SKM-1 treated with dmso at 0.1 percent for 144 hours (cell line): ENCODE data around the gene CERKL.

Experiments used
- DNase-seq: peaks from one replicate; lab custom pipeline; 2025; ENCODE audit not compliant: unreplicated experiment; lab: John Stamatoyannopoulos, UW

The CERKL gene

GRCh38 chr2:181628590-181629585 is 28.0 kb downstream of the CERKL start:
- no peak for DNase-seq

- no peak for DNase-seq
Measured at GRCh38 chr2:181627545-181627944, 29.4 kb downstream of the CERKL start.

- no peak for DNase-seq
Measured at GRCh38 chr2:181626671-181627070, 30.2 kb downstream of the CERKL start.

- no peak for DNase-seq
Measured at GRCh38 chr2:181623159-181623558, 33.7 kb downstream of the CERKL start.

DNA sequence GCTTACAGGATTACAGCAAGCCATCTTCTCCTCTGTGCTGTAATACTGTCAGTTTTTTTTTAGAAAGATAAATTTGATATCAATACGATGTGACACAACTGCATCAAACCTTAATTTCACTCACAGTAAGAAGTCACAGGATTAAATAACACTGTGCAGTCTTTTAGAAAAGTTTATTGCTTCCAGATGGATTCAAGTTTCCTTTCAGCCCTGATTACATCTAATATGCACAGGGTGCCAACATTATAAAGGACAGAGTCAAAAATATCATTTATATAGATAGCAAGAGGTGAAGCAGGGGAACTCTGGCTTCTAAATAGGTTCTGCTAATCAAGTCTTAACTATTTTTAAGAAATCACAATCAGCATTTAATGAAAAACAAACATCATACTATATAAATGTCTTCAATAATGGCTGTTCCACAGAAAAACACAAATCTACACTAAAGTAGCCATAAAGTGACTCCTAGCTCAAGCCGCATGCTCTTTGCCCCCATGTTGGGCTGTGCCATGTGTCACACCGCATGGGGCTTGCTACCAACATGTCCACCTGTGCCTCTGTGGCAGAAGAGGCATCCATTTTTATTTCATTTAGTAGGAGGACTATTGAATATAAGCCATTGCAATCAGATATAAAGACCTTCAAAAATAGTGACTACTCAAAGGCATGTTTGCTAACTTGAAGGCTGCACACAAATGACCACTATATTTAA is 35.0 kb downstream of the CERKL start:
- no peak for DNase-seq

DNA sequence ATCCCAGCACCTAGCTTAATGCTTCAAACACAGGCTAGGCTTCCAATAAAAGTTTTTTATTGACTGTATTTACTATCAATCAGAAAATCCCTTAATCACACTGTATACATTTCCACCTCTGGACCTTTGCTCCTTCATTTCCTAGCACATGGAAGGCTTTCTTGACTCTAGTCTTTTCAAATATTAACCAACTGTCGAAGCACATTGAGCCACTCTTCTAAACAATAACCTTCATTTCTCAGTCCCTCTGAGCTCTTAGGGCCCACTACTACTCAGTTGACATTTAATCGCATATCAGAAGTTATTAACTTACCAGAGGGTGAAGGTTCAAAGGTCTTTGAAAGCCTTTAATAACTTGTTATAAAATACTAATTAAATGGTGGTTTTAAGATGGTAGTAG is 37.4 kb downstream of the CERKL start:
- DNase-seq, result no peak

DNA sequence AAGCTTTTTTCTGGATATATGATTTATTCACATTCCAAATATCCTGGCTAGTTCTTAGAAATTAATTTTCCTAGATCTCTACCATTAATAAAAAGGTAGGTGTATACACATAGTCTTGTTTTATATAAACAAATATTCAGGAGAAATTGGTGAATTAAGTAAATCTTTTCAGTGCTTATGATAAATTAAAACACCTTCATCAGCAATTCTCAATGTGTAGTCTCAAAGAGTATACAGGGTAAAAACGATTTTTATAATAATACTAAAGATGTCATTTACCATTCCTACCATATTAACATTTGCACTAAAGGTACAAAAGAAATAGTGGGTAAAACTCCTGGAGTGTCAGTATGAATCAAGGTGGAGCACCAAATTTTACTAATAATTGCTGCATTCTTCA is 40.2 kb downstream of the CERKL start:
- no peak for DNase-seq

- DNase-seq, result no peak
Measured at GRCh38 chr2:181614874-181615638, 41.8 kb downstream of the CERKL start.

- DNase-seq, result no peak
Measured at GRCh38 chr2:181613241-181613640, 43.7 kb downstream of the CERKL start.

- DNase-seq, result no peak
Measured at GRCh38 chr2:181607629-181608590, 49.0 kb downstream of the CERKL start.

- no peak for DNase-seq
Measured at GRCh38 chr2:181605889-181606837, 50.7 kb downstream of the CERKL start.

GRCh38 chr2:181602017-181602416 is 54.9 kb downstream of the CERKL start:
- DNase-seq, result peak; percentile 41

- no peak for DNase-seq
Measured at GRCh38 chr2:181596556-181596955, 60.3 kb downstream of the CERKL start.

DNA sequence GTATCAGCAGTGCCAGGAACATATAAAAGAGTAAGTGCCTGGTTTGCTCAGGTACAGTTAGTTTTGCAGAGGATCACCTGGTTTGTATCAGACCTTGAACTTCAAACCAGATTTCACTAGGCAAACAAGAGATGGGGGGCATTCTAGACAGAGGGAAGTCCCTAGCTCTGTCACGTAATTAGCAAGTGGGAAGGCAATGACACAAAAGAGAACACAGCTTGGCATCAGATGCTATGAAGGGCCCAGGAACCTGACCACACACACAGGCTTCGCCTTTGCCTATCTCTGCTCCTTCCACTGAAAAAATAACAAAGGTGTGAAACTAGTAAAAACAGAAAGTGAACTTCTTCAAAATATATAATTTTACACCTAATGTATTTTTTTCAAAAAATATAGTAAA is 62.6 kb downstream of the CERKL start:
- no peak for DNase-seq

GRCh38 chr2:181589779-181590178 is 67.1 kb downstream of the CERKL start:
- no peak for DNase-seq

DNA sequence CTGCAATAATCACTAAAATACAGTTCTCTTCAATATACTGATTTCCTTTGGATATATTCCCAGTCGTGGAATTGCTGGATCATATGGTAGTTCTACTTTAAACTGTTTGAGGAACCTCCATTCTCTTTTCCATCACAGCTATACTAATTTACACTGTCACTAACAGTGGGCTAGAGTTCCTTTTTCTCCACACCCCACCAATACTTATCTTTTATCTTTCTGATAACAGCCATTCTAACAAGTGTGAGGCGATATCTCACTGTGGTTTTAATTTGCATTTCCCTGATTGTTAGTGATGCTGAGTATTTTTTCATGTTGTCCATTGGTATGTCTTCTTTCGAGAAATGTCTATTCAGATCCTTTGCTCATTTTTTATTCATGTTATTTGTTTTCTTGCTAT is 68.4 kb downstream of the CERKL start:
- DNase-seq, result no peak

DNA sequence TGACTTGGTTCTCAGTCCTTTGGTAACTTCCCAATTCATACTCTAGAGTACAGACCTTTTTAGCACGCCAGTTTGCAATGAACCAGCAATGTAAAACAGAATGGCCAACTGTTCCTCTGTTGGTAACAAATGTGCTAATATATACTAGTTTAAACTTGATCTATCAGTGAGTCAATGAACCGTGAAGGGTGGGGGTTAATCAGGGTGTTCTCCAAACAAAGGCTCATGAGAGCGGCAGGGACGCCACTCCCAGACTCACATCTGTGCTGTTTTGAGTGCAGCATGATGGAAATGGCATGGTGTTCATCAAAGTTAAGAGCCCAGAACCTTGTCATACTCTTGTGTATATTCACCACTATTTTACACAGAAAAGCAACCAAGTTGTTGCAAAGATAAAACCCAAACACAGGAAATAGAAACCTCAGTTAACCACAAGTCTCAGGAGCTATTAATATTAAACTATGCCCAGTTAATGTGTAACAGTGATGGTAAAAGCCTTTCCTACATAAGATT is 70.3 kb downstream of the CERKL start:
- no peak for DNase-seq

- DNase-seq, result no peak
Measured at GRCh38 chr2:181585732-181586131, 71.2 kb downstream of the CERKL start.

GRCh38 chr2:181581534-181581933 is 75.4 kb downstream of the CERKL start:
- no peak for DNase-seq
